Embryonic facial prominence (tissue), 1 donor: ENCODE data around the gene RPN2.
"Not testable (repeated sequence)": the region's sequence is repeated elsewhere in the genome, so short reads cannot be mapped to it uniquely, and the experiment has no call there.

Source experiments
- DNase-seq: peaks from one replicate; pipeline ENCODE4 v3.0.0-alpha.2; 2016; ENCODE audit errors: extremely low spot score

RPN2 gene

DNA sequence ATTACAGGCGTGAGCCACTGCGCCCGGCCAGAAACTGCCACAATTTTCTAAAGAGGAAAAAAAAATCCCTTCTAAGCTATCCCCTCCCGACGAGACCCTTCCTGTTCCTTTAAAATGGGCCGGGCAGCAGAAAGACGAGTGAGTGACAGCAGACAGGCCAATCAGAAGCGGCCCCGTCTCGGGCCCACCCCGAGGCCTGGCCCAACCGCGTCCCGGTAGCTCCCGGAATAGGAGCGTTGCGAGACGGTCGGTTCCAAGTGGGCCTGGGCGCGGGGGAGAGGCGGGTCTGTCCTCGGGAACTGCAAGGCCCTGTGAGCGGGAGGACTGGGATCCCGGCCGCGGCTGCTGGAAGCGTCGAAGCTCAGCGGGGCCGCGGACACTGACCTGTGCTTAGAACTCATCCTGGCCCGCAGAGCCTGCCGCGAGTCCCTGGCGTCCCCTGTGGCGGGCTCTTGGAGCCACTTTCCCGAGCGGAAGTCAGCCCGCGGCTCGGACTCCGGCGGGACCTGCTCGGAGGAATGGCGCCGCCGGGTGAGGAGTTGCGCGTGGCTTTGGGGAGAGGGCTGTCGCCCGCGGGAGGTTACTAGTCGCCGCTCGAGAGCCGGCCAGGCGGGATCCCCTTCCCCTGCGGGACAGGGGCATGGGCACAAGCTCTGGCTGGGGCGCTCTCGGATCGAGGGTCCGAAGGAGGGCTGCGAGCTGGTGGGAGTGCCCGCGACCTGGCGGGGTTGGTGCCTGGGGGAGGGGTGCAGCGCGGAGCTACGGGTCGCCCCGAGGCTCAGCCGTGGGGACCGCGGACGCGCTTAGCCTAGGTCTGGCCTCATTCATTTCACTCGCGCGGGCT is at the start of gene RPN2, which contains the start of gene MROH8:
TSS of gene RPN2 (plus strand) at position 492 of the 844 bp plus-strand sequence. CDS start at position 519, 27 bp downstream.
TSS of gene MROH8 (minus strand) at position 710 of the 844 bp plus-strand sequence.
- DNase-seq: peak; percentile 94

DNA sequence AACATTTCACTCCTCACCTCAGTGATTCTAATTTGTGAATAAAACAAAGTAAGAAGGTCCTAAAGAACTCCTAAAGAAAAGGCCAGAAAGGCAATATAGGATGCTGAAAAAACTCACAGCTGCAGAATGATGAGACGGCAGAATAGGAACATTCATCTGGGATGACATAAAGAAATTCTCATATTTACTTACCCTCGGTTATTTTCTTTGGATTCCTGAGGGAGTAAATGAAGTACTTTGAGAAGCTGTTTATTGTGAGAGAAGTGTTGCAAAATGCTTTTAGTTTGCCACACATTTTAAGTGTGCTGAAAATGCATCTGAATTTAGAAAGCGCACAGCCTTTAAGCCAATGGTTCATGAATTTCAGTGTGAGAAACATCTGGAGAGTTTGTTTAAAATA is 47.6 kb upstream of the RPN2 start:
- no peak for DNase-seq

DNA sequence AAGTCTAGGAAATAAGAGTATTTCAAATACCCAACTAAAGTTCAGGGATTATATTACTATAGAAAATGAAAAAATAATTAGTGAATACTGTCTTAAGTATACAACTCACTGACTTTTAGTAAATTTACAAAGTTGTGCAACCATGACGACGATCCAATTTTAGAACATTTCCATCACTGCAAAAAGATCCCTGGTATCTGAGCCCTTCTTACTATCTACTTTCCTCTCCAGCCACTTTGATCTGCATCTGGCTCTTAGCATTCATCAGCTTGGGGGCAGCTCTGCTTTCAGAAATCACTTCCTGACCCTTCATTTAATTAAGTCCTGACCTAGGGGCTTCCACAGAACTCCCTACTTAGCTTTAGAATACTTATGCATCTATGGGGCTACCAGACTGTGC is 45.2 kb upstream of the RPN2 start:
- DNase-seq: no peak

DNA sequence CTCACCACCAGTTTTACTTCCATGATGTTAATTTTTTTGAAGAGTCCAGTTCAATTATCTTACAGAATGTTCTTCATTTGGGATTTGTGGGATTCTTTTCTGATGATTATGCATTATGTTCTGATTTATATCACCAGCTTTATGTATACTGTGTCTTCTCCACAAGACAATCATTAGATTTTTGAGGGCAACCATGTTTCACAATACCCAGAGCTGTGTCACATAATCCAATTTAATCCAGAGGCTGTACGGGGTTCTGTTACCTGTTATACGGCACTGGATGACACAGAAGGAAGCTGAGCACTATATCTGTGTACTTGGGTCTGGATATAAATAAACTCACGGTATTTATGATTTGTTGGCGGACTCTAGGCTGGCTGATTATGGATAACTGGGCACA is 41.6 kb upstream of the RPN2 start:
- no peak for DNase-seq

DNA sequence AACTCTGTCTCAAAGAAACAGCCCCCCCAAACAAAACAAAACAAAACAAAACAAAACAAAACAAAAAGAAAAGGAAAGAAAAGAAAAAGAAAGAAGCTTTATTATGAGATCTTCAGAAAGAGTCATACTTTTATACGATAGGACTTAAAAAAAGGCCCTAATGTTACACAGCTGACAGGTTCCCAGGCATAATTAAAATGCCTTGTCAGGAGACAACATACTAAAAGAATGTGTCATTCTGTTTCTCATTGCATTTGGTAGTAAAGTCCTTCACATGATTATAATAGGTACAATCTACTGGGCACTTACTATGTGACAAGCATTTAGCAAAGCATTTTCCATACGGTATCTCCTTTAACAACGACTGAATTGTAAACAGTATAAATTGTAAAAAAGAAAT is 36.4 kb upstream of the RPN2 start:
- no peak for DNase-seq

DNA sequence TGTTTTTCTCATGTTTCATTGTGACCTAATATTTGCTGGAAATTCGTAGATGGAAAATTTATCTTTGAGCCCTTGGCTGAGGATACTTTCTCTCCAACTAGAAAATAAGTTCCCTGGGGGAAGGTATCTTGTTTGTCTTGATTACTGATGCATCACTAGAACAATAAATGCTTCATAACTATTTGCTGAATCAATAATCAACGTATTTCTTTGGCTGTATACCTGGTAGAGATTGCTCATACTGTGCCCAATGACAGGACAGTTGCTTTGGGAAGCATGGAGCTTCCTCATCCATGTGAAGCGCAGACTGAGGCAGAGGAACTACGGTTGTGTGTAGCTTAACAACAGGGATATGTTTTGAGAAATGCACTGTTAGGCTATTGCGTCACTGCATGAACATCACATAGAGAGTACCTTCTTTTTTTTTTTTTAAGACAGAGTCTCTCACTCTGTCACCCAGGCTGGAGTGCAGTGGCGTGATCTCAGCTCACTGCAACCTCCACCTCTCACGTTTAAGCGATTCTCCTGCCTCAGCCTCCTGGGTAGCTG is 34.2 kb upstream of the RPN2 start:
- DNase-seq: no peak

DNA sequence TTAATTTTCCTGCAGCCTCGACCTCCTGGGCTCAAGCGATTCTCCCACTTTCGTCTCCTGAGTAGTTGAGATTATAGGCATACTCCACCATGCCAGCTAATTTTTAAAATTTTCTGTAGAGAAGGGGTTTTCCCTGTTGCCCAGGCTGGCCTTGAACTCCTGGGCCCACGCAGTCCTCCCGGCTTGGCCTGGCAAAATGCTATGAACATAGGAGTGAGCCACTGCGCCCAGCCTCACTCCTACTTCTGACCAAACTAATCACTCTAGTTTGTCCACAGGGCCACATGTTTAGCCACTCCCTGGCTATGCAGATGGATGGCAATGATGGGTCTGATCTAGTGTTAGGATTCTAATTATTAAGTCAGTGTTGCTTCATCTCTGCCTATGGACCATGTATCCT is 31.9 kb upstream of the RPN2 start:
- DNase-seq: no peak

DNA sequence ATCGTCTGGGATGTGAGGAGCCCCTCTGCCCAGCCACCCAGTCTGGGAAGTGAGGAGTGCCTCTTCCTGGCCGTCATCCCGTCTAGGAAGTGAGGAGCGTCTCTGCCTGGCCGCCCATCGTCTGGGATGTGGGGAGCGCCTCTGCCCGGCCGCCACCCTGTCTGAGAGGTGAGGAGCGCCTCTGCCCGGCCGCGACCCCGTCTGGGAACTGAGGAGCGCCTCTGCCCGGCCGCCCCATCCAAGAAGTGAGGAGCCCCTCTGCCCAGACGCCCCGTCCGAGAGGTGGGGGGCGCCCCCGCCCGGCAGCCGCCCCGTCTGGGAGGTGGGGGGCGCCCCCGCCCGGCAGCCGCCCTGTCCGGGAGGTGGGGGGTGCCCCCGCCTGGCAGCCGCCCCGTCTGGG is 28.3 kb upstream of the RPN2 start:
- not testable (repeated sequence) for DNase-seq

DNA sequence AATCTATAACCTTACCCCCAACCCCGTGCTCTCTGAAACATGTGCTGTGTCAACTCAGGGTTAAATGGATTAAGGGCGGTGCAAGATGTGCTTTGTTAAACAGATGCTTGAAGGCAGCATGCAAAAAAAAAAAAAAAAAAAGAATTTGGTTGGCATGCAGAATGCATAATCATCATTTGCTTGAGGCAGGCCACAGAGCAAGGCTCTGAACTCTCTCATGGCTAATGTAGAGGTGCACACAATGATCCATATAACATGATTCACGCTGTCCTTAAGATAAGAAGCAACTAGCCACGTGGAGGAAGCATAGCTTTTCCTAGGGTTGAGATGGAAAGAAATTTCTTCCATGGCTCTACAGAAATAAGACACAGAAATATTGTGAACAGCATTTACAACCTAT is 27.6 kb upstream of the RPN2 start:
- DNase-seq: no peak

DNA sequence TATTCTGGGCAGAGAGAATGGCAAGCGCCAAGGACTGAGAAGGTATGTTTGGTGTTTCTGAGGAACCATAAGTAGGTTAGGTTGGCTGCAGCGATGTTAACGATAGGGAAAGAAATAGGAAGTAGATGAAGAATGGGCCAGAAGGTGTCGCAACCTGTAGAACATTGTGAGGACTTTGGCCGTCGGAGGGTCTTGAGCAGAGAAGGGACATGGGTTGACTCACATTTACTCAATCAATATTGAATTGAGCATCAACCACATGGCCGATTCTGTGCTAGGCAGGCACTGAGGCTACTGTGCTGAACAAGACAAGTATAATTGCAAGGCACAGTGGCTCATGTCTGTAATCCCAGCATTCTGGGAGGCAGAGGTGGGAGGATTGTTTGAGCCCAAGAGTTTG is 26.8 kb upstream of the RPN2 start:
- DNase-seq: no peak

DNA sequence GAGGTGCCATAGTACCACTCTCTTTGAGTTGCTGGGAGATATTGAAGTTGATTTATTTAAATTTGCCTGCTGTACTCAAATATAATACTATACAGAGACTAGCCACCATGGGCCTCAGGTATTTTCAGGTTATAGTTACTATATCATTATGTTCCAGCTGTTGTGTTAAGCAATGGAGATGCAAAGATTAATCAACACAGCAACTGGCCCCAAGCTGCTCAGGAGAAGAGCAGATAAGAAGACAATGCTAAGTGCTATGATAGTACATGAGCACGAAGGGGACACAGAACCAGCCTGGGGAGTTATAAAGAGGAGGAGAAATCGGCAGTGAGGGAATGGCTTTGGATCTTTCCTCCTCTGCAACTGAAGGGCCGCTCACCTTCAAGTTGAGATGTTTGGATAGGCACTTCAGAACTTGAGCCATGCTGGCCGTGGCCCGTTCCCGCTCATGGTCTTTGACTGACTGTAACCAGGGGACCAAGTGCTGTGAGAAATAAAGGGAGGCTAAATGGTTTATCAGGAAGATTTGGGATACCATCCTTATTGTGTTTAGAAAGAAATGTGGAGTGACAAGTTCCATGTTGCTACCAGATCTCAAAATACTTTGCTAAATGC is 24.3 kb upstream of the RPN2 start:
- no peak for DNase-seq

DNA sequence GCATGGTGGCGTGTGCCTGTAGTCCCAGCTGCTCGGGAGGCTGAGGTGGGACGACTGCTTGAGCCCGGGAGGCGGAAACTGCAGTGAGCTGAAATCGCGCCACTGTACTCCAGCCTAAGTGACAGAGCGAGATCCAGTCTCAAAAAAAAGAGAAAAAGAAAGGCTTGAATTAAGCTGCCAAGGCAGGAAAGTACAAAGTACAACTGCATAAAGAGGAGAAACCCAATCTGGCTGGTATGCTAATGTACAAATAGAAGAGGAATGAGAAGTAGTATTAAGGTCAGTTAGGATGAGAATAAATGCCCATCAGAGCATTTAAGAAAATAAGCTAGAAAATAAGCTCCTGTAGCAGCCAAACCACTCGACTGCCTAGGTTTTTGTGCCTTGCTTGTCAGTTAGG is 23.1 kb upstream of the RPN2 start:
- no peak for DNase-seq

DNA sequence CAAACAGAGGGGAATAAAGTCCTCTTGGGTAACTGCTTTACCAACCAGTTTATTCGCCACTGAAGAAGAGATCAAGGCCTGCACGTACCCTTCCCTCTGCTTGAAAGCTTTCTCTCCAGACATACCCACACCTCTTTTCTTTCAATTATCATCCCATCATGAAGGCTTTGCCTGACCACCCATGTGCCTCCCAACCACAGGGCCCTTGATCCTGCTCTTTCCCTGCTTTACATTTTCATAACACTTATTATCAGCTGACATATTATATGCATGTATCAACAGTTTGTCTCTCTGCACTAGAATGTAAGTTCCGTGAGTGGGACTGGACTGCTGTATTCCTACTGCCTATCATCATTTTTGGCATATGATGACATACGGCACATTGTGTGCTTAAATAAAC is 20.9 kb upstream of the RPN2 start:
- no peak for DNase-seq

DNA sequence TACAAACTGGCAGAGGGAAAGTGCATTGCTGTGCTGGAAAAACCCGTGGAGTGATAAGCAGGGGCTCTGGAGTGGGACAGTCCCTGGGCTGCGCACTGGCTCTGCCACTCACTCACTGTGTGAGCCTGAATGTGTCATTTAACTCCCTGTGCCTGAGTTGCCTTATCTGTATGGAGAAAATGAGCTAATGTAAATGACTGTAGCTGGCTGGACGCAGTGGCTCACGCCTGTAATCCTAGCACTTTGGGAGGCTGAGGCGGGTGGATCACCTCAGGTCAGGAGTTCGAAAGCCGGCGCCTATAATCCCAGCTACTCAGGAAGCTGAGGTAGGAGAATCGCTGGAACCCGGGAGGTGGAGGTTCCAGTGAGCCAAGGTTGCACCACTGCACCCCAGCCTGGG is 18.4 kb upstream of the RPN2 start:
- no peak for DNase-seq

DNA sequence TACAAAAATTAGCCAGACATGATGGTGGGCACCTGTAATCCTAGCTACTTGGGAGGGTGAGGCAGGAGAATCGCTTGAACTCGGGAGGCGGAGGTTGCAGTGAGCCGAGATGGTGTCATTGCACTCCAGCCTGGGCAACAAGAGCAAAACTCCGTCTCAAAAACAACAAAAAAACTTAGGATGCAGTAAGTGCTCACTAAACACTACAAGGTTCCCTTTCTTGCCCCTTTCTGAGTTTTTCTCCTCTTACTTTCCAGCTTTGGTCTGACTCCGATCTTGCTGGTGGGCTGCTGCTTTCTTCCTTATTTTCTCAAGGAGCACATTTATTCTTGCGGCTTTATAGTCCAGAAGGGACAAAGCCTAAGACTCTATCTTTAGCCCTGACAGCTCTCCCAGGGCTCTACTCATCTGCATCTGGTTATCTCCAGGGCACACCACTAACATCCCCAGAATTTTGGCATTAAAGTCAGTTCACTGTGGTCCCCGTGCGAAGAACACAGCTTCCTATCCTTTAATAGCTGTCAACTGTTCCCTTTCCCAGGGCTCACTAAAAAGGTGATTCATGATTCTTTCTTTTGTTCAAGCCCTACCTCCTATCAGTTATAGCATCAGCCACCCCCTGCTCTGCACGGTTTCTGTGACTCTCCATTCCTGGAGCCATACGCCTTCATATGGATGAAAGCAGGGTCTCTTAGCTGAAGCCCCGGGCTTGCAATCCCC is 17.1 kb upstream of the RPN2 start:
- DNase-seq: no peak

DNA sequence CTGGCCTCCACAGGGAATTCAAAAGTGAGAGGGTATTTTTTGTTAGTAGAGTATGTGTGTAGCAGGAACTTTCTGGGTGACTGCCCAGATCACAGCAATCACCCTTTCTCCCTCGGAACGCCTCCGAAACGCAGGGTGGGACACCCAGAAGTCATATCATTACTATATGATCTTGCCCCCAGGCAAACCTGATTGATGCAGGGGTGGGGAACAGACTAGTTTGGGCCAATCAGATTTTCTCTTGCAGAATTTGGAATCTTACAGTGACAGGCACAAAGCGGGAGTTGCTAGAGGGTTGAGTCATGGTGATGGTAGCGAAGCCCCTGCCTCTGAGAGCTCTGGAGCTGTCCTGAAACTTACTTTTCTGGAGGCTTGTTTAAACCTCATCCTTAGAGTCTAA is 16.5 kb upstream of the RPN2 start:
- no peak for DNase-seq

DNA sequence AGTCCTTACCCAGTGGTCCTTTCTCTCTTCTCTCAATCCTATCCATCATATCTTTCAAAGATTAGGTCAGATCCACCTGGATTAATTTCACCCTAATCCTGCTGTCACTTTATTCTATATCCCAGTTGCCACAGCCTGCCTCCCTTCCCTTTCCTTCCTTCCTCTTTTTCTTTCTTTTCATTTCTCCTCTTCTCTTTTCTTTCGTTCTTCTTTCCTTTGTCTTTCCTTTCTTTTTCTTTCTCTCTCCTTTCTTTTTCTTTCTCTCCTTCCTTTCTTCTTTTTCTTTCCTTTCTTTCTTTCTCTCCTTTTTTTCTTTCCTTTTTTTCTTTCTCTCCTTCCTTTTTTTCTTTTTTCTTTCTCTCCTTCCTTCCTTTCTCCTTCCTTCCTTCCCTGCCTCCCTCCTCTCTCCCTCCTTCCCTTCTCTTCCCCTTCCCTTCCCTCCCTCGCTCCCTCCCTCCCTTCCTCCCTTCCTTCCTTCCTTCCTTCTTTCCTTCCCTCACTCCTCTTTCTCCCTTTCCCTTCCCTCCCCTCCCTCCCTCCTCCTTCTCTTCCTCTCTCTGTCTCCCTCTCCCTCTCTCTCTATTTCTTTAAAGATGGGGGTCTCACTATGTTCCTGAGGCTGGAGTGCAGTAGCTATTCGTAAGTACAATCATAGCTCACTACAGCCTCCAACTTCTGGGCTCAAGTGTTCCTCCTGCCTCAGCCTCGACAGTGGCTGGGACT is 15.1 kb upstream of the RPN2 start:
- DNase-seq: no peak

DNA sequence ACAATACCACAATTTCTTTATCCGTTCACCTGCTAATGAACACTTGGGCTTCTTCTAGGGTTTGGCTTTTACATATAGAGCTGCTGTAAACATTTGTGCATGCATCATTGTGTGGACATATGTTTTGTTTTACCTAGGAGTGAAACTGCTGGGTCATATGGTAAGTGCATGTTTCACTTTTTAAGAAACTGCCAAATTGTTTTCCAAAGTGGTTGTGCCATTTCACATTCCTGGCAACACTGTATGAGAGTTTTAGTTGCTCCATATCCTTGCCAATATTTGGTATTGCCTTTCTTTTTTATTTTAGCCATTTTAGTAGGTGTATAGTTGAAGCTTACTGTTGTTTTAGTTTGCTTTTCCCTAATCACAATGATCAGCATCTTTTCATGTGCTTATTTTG is 14.1 kb upstream of the RPN2 start:
- no peak for DNase-seq

DNA sequence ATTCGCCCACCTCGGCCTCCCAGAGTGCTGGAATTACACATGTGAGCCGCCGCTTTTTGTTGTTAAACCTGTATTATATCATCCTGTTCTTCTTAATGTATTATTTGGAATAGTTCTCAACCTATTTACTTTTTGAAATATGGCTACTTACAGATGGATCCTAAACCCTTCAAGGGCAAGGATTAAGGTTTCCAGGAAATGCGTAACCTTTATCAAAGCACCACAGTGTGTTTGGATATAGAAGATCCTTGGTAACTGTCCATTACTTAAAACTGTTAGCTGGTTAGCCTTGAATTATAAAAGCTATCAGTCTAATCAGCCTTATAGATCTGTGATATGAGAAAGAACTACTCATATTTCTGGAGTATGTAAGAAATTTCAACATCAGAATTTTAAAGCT is 12.3 kb upstream of the RPN2 start:
- no peak for DNase-seq

DNA sequence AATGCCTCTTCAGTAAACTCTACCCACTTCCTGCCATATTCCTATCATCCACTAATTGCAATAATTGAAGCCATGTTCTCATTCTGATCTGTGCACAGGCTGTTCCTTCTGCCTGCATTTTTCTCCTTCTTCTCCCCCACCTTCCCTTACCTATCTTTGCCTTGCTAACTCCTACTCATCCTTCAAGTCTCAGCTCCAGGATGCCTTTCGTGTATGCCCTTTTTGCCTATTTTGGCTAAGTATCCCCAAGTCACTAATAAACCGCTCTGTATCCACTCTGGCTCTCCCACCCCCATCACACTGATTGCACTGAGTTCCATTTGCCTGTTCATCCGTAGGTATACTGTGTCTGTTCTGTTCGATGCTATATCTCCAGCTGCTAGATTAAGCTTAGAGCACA is 6.3 kb upstream of the RPN2 start:
- DNase-seq: no peak

DNA sequence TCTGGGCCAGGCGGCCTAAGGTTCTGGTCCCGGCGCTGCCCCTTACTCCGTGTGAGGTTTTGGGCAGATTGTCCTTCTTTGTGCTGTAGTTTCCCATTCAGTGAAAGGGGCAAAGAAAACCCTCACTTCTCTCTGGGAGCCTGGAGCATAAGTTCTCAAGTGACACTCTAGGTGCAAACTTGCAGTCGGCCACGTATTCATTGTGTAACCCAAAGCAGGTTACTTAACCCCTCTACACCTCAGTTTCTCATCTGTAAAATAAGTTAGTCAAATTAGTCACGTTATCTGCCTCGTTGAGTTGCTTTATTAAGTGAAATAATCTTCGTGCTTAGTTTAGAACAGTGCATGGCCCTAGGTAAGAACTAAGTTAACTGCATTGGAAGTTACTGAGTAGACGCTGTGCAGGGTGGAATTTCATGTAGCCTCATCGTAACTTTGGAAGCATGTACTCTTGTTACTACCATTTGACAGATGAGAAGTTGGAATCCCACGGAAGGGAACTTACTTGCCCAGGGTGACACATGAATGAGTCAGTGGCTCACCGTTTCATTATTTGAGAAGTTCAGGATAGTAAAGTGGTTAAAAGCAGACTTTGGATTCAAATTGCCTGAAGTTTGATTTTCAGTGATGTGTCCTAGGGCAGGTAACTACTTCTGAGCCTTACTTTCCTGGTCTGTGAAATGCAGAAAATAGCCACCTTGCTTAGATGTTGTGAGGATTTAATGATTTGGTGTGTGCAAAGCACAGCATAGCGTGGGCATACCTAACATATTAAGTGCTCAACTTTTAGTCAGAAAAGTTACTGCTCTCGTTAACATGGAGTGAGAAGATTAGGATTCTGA is 774 bp downstream of the RPN2 start:
- no peak for DNase-seq
